HCT116 (cell line): ENCODE data around the gene FGF19. TPM values are rescaled to one million over a fixed set of nuclear protein-coding genes. Genes with fewer than 3 reads are reported as not detected.

Source experiments
- ATAC-seq: fragments of 200-7000 bp; cut with Tn5 transposase; 2 replicates; pipeline ENCODE4 v1.9.1; 2020; ENCODE audit warnings: mild to moderate bottlenecking, moderate library complexity
- BruUV-seq: library from RNA; stranded (reverse); fragments of 400-500 nt; replicated peaks from 2 replicates; lab custom pipeline; 2021; lab: Mats Ljungman, UMichigan
- CTCF ChIA-PET: fragments of 300-600 bp; sonication (Branson Sonifier 250); formaldehyde crosslinking; loops from one replicate; lab custom pipeline; 2021; ENCODE audit warnings: antibody characterized with exemption; lab: Charles Lee
- POLR2A ChIA-PET: fragments of 300-600, 350-600 bp; sonication (Branson Sonifier 250); formaldehyde crosslinking; loops from one replicate; lab custom pipeline; 2021; ENCODE audit warnings: antibody characterized with exemption; lab: Charles Lee
- RAD21 ChIA-PET, 2 experiments: fragments of 300-600 bp; sonication (Branson Sonifier 250); formaldehyde crosslinking; loops; one replicate each; lab custom pipeline; 2023; ENCODE audit warnings: low total read pairs in 2 of 2; ENCODE audit not compliant: uncharacterized antibody in 2 of 2, unreplicated experiment in 2 of 2, low non-redundant PET in 1 of 2; lab: Charles Lee
- DNase-seq: peaks from one replicate; pipeline ENCODE4 v3.0.0-alpha.2; 2010; ENCODE audit warnings: low read depth, low spot score
- H2AFZ ChIP-seq: fragments of 200-600 bp; shearing (Covaris generic), sonication (generic); 2 replicates; pipeline ENCODE4 v1.6.1; 2017; ENCODE audit warnings: low read depth, mixed run types, mixed read lengths, antibody characterized with exemption, low read length; ENCODE audit not compliant: poor library complexity, severe bottlenecking
- H3K27ac ChIP-seq: 2 replicates; pipeline ENCODE4 v1.5.1; 2012; ENCODE audit warnings: low read depth, low read length
- H3K27me3 ChIP-seq: fragments of 200-600 bp; sonication (generic); 2 replicates; pipeline ENCODE4 v1.6.1; 2016; ENCODE audit warnings: mixed run types, low read length, mixed read lengths; ENCODE audit not compliant: insufficient read depth
- H3K36me3 ChIP-seq, 2 experiments: fragments of 200-500 bp in 1 of 2; fragments of 200-600 bp in 1 of 2; sonication (Bioruptor generic) in 1 of 2; sonication (generic) in 1 of 2; 2 replicates each; pipeline versions ENCODE4 v1.5.1 to v1.6.1; 2014 to 2016; ENCODE audit warnings: low read length in 2 of 2, inconsistent platforms in 1 of 2, mixed read lengths in 1 of 2, mixed run types in 1 of 2; ENCODE audit not compliant: insufficient read depth in 2 of 2, control insufficient read depth in 1 of 2
- H3K4me1 ChIP-seq, 2 experiments: fragments of 200-600 bp in 1 of 2; sonication (generic) in 1 of 2; 2 replicates each; pipeline versions ENCODE4 v1.5.1 to v1.6.1; 2012 to 2017; ENCODE audit warnings: low read length in 2 of 2, inconsistent platforms in 1 of 2, mild to moderate bottlenecking in 1 of 2, mixed read lengths in 1 of 2, mixed run types in 1 of 2, moderate library complexity in 1 of 2; ENCODE audit not compliant: insufficient read depth in 2 of 2, control insufficient read depth in 1 of 2
- H3K4me2 ChIP-seq: fragments of 200-600 bp; sonication (generic); 2 replicates; pipeline ENCODE4 v1.6.1; 2017; ENCODE audit warnings: mixed run types, low read length, mixed read lengths
- H3K4me3 ChIP-seq, 2 experiments: fragments of 200-600 bp in 1 of 2; sonication (generic) in 1 of 2; replicated peaks in 1 of 2; 2 replicates each; pipeline ENCODE4 v1.5.1; 2011 to 2016; ENCODE audit warnings: low read length in 2 of 2, control low read depth in 1 of 2, low read depth in 1 of 2, mild to moderate bottlenecking in 1 of 2, mixed read lengths in 1 of 2, mixed run types in 1 of 2
- H3K79me2 ChIP-seq: fragments of 200-600 bp; sonication (generic); 2 replicates; pipeline ENCODE4 v1.6.1; 2017; ENCODE audit warnings: mild to moderate bottlenecking, mixed run types, low read length, moderate library complexity, mixed read lengths; ENCODE audit not compliant: insufficient read depth
- H3K9ac ChIP-seq: fragments of 200-600 bp; sonication (generic); 2 replicates; pipeline ENCODE4 v1.6.1; 2016; ENCODE audit warnings: low read length, mixed read lengths
- H3K9me2 ChIP-seq: fragments of 200-600 bp; sonication (generic), shearing (Covaris generic); 2 replicates; pipeline ENCODE4 v1.6.1; 2017; ENCODE audit warnings: mixed run types, mild to moderate bottlenecking, moderate library complexity; ENCODE audit not compliant: insufficient read depth
- H3K9me3 ChIP-seq, 2 experiments: fragments of 200-500 bp in 1 of 2; fragments of 200-600 bp in 1 of 2; sonication (Bioruptor generic) in 1 of 2; sonication (generic) in 1 of 2; 2 replicates each; pipeline ENCODE4 v1.6.1; 2014 to 2017; ENCODE audit warnings: low read length in 2 of 2, mixed read lengths in 2 of 2, inconsistent platforms in 1 of 2, low read depth in 1 of 2, mild to moderate bottlenecking in 1 of 2, mixed run types in 1 of 2, moderate library complexity in 1 of 2; ENCODE audit not compliant: control insufficient read depth in 1 of 2, insufficient read depth in 1 of 2
- H4K20me1 ChIP-seq: fragments of 200-600 bp; sonication (generic), shearing (Covaris generic); 2 replicates; pipeline ENCODE4 v1.6.1; 2017; ENCODE audit warnings: mixed run types, mild to moderate bottlenecking, moderate library complexity; ENCODE audit not compliant: insufficient read depth
- CBX3 ChIP-seq: IDR thresholded peaks from 2 replicates; pipeline ENCODE4 v1.6.1; 2012; ENCODE audit warnings: low read depth
- ELF1 ChIP-seq: IDR thresholded peaks from 2 replicates; pipeline ENCODE4 v1.6.1; 2012; ENCODE audit warnings: low read depth, borderline replicate concordance
- EZH2 ChIP-seq: fragments of 200-600 bp; sonication (generic); IDR thresholded peaks from 2 replicates; pipeline ENCODE4 v1.6.1; 2017; ENCODE audit warnings: antibody characterized with exemption, mixed run types
- EZH2phosphoT487 ChIP-seq: fragments of 200-600 bp; IDR thresholded peaks from 2 replicates; pipeline ENCODE4 v1.6.1; 2018; ENCODE audit warnings: antibody characterized with exemption, borderline replicate concordance
- FOSL1 ChIP-seq: IDR thresholded peaks from 2 replicates; pipeline ENCODE4 v1.6.1; 2012; ENCODE audit warnings: low read depth
- JUND ChIP-seq: IDR thresholded peaks from 2 replicates; pipeline ENCODE4 v1.6.1; 2012
- POLR2A ChIP-seq: IDR thresholded peaks from 2 replicates; pipeline ENCODE4 v1.7.0; 2011; ENCODE audit warnings: borderline replicate concordance; ENCODE audit not compliant: insufficient read depth, insufficient read length; ENCODE audit errors: extremely low read depth
- POLR2AphosphoS5 ChIP-seq: IDR thresholded peaks from 2 replicates; pipeline ENCODE4 v1.6.1; 2011; ENCODE audit warnings: mild to moderate bottlenecking, low read depth, low read length, moderate library complexity
- RAD21 ChIP-seq: IDR thresholded peaks from 2 replicates; pipeline ENCODE4 v1.6.1; 2012; ENCODE audit warnings: low read depth, mild to moderate bottlenecking
- SIN3A ChIP-seq: IDR thresholded peaks from 2 replicates; pipeline ENCODE4 v1.6.1; 2012; ENCODE audit warnings: low read depth
- SP1 ChIP-seq: IDR thresholded peaks from 2 replicates; pipeline ENCODE4 v1.6.1; 2012; ENCODE audit warnings: low read depth
- TCF7L2 ChIP-seq: IDR thresholded peaks from 2 replicates; pipeline ENCODE4 v1.7.0; 2011; ENCODE audit warnings: borderline replicate concordance, inconsistent platforms; ENCODE audit not compliant: insufficient read depth, insufficient read length; ENCODE audit errors: extremely low read depth
- YY1 ChIP-seq: IDR thresholded peaks from 2 replicates; pipeline ENCODE4 v1.6.1; 2011; ENCODE audit warnings: low read length, low read depth, moderate library complexity, mild to moderate bottlenecking; ENCODE audit not compliant: insufficient replicate concordance; ENCODE audit errors: extremely low read depth
- intact Hi-C: fragments of 100-400 bp; cut with micrococcal nuclease; formaldehyde crosslinking; loops from 2 replicates; pipeline ENCODE4 v1.10.0; 2022
- total RNA-seq: library from RNA; stranded (reverse); gene quantifications from one replicate; pipeline ENCODE4 v1.2.1, GENCODE V29; 2021; ENCODE audit not compliant: unreplicated experiment
- TF ChIP-seq, protein P1 (sequence below): IDR thresholded peaks from 2 replicates; pipeline ENCODE4 v1.6.1; 2012
- TF ChIP-seq, protein P2 (sequence below): IDR thresholded peaks from 2 replicates; pipeline ENCODE4 v1.6.1; 2011; ENCODE audit warnings: mild to moderate bottlenecking, low read length, moderate library complexity; ENCODE audit not compliant: insufficient replicate concordance; ENCODE audit errors: extremely low read depth
- TF ChIP-seq, protein P3 (sequence below), 3 experiments: fragments of 200-600 bp in 1 of 3; sonication (generic) in 1 of 3; IDR thresholded peaks in 2 of 3; conservative IDR thresholded peaks in 1 of 3; 2 replicates each; pipeline ENCODE4 v1.5.1; 2012 to 2017; ENCODE audit warnings: low read depth in 2 of 3, low read length in 2 of 3, antibody characterized with exemption in 1 of 3, borderline replicate concordance in 1 of 3, control low read depth in 1 of 3, mild to moderate bottlenecking in 1 of 3, mixed read lengths in 1 of 3, mixed run types in 1 of 3, moderate library complexity in 1 of 3; ENCODE audit not compliant: insufficient read depth in 1 of 3

The FGF19 gene
- total RNA-seq, 1 experiment from 2014 or later, result 37.5 TPM

DNA sequence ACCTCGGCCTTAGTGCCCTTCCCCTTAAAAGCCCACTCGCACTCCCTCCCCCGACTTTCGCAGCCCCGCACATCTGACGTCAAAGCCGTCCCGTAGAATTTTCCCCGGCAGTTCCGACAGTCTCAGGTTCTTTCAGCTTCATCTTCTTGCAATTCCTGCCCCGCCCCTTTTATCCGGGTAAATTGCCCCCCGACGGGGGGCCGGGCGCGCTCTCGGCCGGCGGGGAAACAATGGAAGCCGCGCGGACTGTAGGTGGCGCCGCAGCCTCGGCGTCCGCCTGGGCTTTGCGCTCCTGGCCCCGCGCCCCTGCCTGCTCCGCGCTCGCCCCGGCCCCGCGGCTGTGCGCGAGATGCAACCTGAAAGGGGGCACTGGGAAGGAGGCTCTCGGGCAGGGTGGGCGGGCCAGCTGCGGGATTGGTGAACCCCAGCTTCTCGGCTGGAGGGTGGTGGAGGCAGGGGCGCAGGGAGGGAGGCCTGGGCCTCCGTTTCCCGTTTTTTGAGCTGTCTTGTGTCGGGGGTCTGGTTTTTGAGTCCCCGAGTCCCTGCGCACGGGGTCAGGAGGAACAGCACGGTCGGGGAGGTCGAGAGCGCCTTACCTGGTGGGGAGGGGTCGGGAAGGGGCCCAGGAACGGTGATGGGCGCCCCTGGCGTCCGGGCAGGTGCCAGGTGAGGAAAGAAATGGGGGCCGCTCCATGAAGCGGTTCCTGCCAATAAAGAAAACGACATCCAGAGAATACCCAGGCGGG, 859 bp upstream of the FGF19 start (continued):
- TF ChIP-seq ELF1 (no peak), RAD21 (peak; percentile 91), EZH2 (no peak), CBX3 (peak; percentile 31; the same call in 1 of the 2 replicates)

DNA sequence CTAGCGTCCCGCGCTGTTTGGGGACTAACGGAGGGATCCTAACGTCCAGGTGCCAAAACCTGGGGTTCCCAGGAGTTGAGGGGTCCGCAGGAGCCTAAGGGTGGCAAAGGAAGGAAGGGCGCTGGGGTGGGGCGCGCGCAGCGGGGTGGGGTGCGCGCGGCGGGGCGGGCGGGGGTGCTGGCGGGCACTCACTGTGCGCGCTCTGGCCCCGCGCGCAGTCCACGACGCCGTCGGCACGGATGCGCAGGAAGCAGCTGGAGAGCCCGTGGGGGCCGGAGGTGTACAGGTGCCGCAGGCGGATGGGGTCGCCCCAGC, 412 bp downstream of the FGF19 start:
- Histone ChIP-seq H3K9ac (peak overlapping the region; percentile 58), H3K4me1 (peaks cover 29 to 54% of the 10 kb centered on the region in 2 experiments), H3K9me3 (no peaks in the 10 kb centered on the region), H3K36me3 (no peaks in the 10 kb centered on the region), H3K79me2 (no peaks in the 10 kb centered on the region; the same call in 1 of the 2 replicates)
- CTCF ChIA-PET, result no interaction called here
- TF ChIP-seq YY1 (no peak), CBX3 (no peak), JUND (no peak), POLR2AphosphoS5 (no peak), TCF7L2 (no peak), SIN3A (no peak), EZH2phosphoT487 (no peak), FOSL1 (no peak), ELF1 (no peak), POLR2A (no peak), SP1 (no peak), EZH2 (no peak)
- TF ChIP-seq, protein P1, sequence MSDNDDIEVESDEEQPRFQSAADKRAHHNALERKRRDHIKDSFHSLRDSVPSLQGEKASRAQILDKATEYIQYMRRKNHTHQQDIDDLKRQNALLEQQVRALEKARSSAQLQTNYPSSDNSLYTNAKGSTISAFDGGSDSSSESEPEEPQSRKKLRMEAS, result no peak
- TF ChIP-seq, protein P2, sequence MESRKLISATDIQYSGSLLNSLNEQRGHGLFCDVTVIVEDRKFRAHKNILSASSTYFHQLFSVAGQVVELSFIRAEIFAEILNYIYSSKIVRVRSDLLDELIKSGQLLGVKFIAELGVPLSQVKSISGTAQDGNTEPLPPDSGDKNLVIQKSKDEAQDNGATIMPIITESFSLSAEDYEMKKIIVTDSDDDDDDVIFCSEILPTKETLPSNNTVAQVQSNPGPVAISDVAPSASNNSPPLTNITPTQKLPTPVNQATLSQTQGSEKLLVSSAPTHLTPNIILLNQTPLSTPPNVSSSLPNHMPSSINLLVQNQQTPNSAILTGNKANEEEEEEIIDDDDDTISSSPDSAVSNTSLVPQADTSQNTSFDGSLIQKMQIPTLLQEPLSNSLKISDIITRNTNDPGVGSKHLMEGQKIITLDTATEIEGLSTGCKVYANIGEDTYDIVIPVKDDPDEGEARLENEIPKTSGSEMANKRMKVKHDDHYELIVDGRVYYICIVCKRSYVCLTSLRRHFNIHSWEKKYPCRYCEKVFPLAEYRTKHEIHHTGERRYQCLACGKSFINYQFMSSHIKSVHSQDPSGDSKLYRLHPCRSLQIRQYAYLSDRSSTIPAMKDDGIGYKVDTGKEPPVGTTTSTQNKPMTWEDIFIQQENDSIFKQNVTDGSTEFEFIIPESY, result no peak
- TF ChIP-seq, protein P3, sequence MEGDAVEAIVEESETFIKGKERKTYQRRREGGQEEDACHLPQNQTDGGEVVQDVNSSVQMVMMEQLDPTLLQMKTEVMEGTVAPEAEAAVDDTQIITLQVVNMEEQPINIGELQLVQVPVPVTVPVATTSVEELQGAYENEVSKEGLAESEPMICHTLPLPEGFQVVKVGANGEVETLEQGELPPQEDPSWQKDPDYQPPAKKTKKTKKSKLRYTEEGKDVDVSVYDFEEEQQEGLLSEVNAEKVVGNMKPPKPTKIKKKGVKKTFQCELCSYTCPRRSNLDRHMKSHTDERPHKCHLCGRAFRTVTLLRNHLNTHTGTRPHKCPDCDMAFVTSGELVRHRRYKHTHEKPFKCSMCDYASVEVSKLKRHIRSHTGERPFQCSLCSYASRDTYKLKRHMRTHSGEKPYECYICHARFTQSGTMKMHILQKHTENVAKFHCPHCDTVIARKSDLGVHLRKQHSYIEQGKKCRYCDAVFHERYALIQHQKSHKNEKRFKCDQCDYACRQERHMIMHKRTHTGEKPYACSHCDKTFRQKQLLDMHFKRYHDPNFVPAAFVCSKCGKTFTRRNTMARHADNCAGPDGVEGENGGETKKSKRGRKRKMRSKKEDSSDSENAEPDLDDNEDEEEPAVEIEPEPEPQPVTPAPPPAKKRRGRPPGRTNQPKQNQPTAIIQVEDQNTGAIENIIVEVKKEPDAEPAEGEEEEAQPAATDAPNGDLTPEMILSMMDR (IDR thresholded peaks at IDR 0.05 in 2 of 3, conservative IDR thresholded peaks at IDR 0.05 in 1 of 3; ENCODE audit: borderline replicate concordance in 1 of 3, insufficient read depth in 1 of 3, low read depth in 2 of 3, low read length in 2 of 3), result no peak
- TF ChIP-seq, all 23 proteins: peak for 0
- Histone ChIP-seq H3K4me2 (peak overlapping the region; percentile 96), H3K9me2 (no peaks in the 10 kb centered on the region), H2AFZ (no peak overlapping the region), H3K27me3 (no peaks in the 10 kb centered on the region), H3K27ac (peak overlapping the region; percentile 80), H3K4me3 (peak overlapping the region; percentile 57 to 63), H4K20me1 (no peaks in the 10 kb centered on the region)
- no peak for DNase-seq
- intact Hi-C loops, result no loop called here
- RAD21 ChIA-PET, result no interaction called here
- POLR2A ChIA-PET, result no interaction called here
- no TSS peak for BruUV-seq
- peak; percentile 9 for ATAC-seq
